C4-2B (cell line): ENCODE measurements around the gene SLC6A1.

Source experiments
- CTCF ChIP-seq: fragments of 450-650 bp; conservative IDR thresholded peaks from 2 replicates; pipeline ENCODE4 v1.5.1; 2017; ENCODE audit warnings: mild to moderate bottlenecking
- ZFX ChIP-seq: fragments of 450-650 bp; IDR thresholded peaks from 2 replicates; pipeline ENCODE4 v1.6.1; 2017

DNA sequence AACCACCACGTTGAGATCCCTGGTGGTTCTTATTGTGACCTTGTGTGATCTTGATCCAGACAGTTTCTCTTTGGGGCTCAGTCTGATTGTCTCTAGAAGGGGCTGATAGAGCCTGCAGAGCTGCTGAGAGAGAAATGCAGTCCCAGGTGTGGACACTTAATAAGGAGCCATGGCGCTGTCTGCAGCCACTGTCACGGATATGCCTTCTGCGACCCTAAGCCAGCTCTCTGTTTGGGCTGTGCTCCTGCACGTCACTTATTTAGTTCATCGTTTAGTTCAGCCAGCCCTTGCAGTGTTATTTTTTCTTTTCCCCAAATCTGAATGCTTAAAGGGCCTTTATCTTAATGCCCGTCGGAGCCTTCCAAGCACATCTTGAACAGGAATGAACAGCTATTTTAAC lies 12.0 kb downstream of the SLC6A1 start:
- no peak for TF ChIP-seq CTCF
- no peak for TF ChIP-seq ZFX
